DMS53 treated with DMSO at 0.1 percent for 48 hours (cell line): ENCODE measurements around the gene POFUT1.

Experiments
- DNase-seq: peaks from one replicate; lab custom pipeline; 2025; ENCODE audit not compliant: unreplicated experiment; lab: John Stamatoyannopoulos, UW

The POFUT1 gene

GRCh38 chr20:32205843-32206759 is 1.6 kb upstream of the POFUT1 start:
- no peak for DNase-seq

- DNase-seq = no peak
Measured at GRCh38 chr20:32206760-32207625, 687 bp upstream of the POFUT1 start.

GRCh38 chr20:32208499-32209154 is 947 bp downstream of the POFUT1 start:
- no peak for DNase-seq

- DNase-seq = no peak
Measured at GRCh38 chr20:32209850-32210605, 2.3 kb downstream of the POFUT1 start.

GRCh38 chr20:32213870-32214269 is 6.2 kb downstream of the POFUT1 start:
- DNase-seq = no peak

GRCh38 chr20:32215147-32215546 is 7.5 kb downstream of the POFUT1 start:
- no peak for DNase-seq

GRCh38 chr20:32215729-32216128 is 8.0 kb downstream of the POFUT1 start:
- no peak for DNase-seq

- no peak for DNase-seq
Measured at GRCh38 chr20:32216179-32217142, 8.8 kb downstream of the POFUT1 start.

GRCh38 chr20:32218156-32218900 is 10.6 kb downstream of the POFUT1 start:
- DNase-seq = no peak

- DNase-seq = no peak
Measured at GRCh38 chr20:32224463-32224862, 16.8 kb downstream of the POFUT1 start.

- DNase-seq = no peak
Measured at GRCh38 chr20:32226391-32226790, 18.7 kb downstream of the POFUT1 start.

- no peak for DNase-seq
Measured at GRCh38 chr20:32227306-32227705, 19.6 kb downstream of the POFUT1 start.

GRCh38 chr20:32227744-32228688 is 20.3 kb downstream of the POFUT1 start:
- no peak for DNase-seq

- no peak for DNase-seq
Measured at GRCh38 chr20:32229251-32229747, 21.6 kb downstream of the POFUT1 start.

GRCh38 chr20:32230707-32231106 is 23.0 kb downstream of the POFUT1 start:
- no peak for DNase-seq

- no peak for DNase-seq
Measured at GRCh38 chr20:32231245-32231644, 23.6 kb downstream of the POFUT1 start.

GRCh38 chr20:32231847-32232246 is 24.2 kb downstream of the POFUT1 start:
- no peak for DNase-seq
